IMR-90 (cell line): ENCODE measurements around the gene RAI1.

ENCODE experiments used
- CEBPB ChIP-seq: IDR thresholded peaks from 2 replicates; pipeline ENCODE4 v1.6.1; 2012; ENCODE audit warnings: low read depth, low read length, improper control_type of control experiment
- CHD1 ChIP-seq: IDR thresholded peaks from 2 replicates; pipeline ENCODE4 v1.6.1; 2012; ENCODE audit warnings: low read depth, low read length, improper control_type of control experiment
- CTCF ChIP-seq: conservative IDR thresholded peaks from 2 replicates; pipeline ENCODE4 v1.5.1; 2012; ENCODE audit warnings: mild to moderate bottlenecking, low read depth, low read length, improper control_type of control experiment
- ELK1 ChIP-seq: fragments of 150-350 bp; IDR thresholded peaks from 2 replicates; pipeline ENCODE4 v1.6.1; 2016; ENCODE audit warnings: low read depth, mild to moderate bottlenecking, low read length, moderate library complexity, borderline replicate concordance
- FOS ChIP-seq: fragments of 150-350 bp; IDR thresholded peaks from 2 replicates; pipeline ENCODE4 v1.6.1; 2016; ENCODE audit warnings: low read depth, low read length
- MAFK ChIP-seq: IDR thresholded peaks from 2 replicates; pipeline ENCODE4 v1.6.1; 2012; ENCODE audit warnings: low read depth, low read length, improper control_type of control experiment
- MAZ ChIP-seq: IDR thresholded peaks from 2 replicates; pipeline ENCODE4 v1.6.1; 2012; ENCODE audit warnings: low read depth, mild to moderate bottlenecking, low read length, improper control_type of control experiment, moderate library complexity, borderline replicate concordance
- MXI1 ChIP-seq: IDR thresholded peaks from 2 replicates; pipeline ENCODE4 v1.6.1; 2012; ENCODE audit warnings: low read depth, mild to moderate bottlenecking, low read length, moderate library complexity, borderline replicate concordance
- POLR2A ChIP-seq: IDR thresholded peaks from 2 replicates; pipeline ENCODE4 v1.6.1; 2012; ENCODE audit warnings: mild to moderate bottlenecking, low read depth, low read length
- RAD21 ChIP-seq: IDR thresholded peaks from 2 replicates; pipeline ENCODE4 v1.6.1; 2012; ENCODE audit warnings: low read length, improper control_type of control experiment
- RFX5 ChIP-seq: IDR thresholded peaks from 2 replicates; pipeline ENCODE4 v1.8.0; 2012; ENCODE audit warnings: low read depth, mild to moderate bottlenecking, low read length, moderate library complexity
- SMC3 ChIP-seq: fragments of 150-350 bp; IDR thresholded peaks from 2 replicates; pipeline ENCODE4 v1.6.1; 2016; ENCODE audit warnings: low read depth, mild to moderate bottlenecking, antibody characterized with exemption, low read length, moderate library complexity
- USF2 ChIP-seq: fragments of 150-350 bp; IDR thresholded peaks from 2 replicates; pipeline ENCODE4 v1.6.1; 2017; ENCODE audit warnings: mild to moderate bottlenecking, antibody characterized with exemption, low read length, low read depth

GRCh38 chr17:17822616-17823015 is 141.4 kb downstream of the RAI1 start:
- no peak for TF ChIP-seq CTCF
- no peak for TF ChIP-seq POLR2A
- no peak for TF ChIP-seq USF2
- no peak for TF ChIP-seq FOS
- TF ChIP-seq CEBPB = no peak
- TF ChIP-seq MAFK = no peak
- TF ChIP-seq SMC3 = no peak
- TF ChIP-seq CHD1 = no peak
- no peak for TF ChIP-seq RFX5
- TF ChIP-seq ELK1 = no peak
- no peak for TF ChIP-seq RAD21
- TF ChIP-seq MAZ = no peak
- no peak for TF ChIP-seq MXI1
